GM21619 (cell line): Measurements from ENCODE around the gene NXPE4.

Source experiments
- ATAC-seq: cut with Tn5 transposase; IDR thresholded peaks from one replicate; pipeline ENCODE4 v1.9.1; 2021; ENCODE audit not compliant: unreplicated experiment

The NXPE4 gene

GRCh38 chr11:114563077-114563476 lies 32.5 kb downstream of the NXPE4 start:
- ATAC-seq = no peak

GRCh38 chr11:114562166-114562916 lies 33.2 kb downstream of the NXPE4 start:
- ATAC-seq = no peak

GRCh38 chr11:114559425-114560310 lies 35.9 kb downstream of the NXPE4 start, which contains the start of gene NXPE1:
Gene NXPE1 (minus strand): TSS chr11:114559881. CDS start chr11:114551201, 8,680 bp downstream.
- ATAC-seq = no peak

GRCh38 chr11:114556135-114556534 lies 39.5 kb downstream of the NXPE4 start:
- no peak for ATAC-seq

- no peak for ATAC-seq
Observed at GRCh38 chr11:114553642-114554041, 41.9 kb downstream of the NXPE4 start.

- no peak for ATAC-seq
Observed at GRCh38 chr11:114551060-114551459, 44.5 kb downstream of the NXPE4 start.

GRCh38 chr11:114525682-114526081 lies 69.9 kb downstream of the NXPE4 start:
- ATAC-seq = no peak

- ATAC-seq = no peak
Observed at GRCh38 chr11:114524122-114524521, 71.5 kb downstream of the NXPE4 start.

GRCh38 chr11:114522818-114523217 lies 72.8 kb downstream of the NXPE4 start:
- ATAC-seq = no peak
